Omental fat pad (tissue), 4 donors: ENCODE data around the gene LDB3. TPM values are rescaled to one million over a fixed set of nuclear protein-coding genes. Genes with fewer than 3 reads are reported as not detected.

Source experiments
- ATAC-seq: fragments of 150-250 bp; one replicate; pipeline ENCODE4 v1.9.1; 2016; ENCODE audit warnings: mild to moderate bottlenecking, moderate library complexity; ENCODE audit not compliant: low FRiP score
- DNase-seq: peaks from one replicate; pipeline ENCODE4 v3.0.0-alpha.2; 2019; ENCODE audit warnings: low spot score
- total RNA-seq, 4 donors: library from RNA; depleted of rRNA; stranded (reverse); fragments of >200 nt; gene quantifications; one replicate each; pipeline ENCODE4 v1.1.0, GENCODE V29; 2016
- TF ChIP-seq, protein P1 (sequence below), 3 donors: fragments of 450-650 bp; IDR thresholded peaks; one replicate each; pipeline ENCODE4 v1.5.1; 2016 to 2017; ENCODE audit warnings: antibody characterized with exemption in 3 of 3, mild to moderate bottlenecking in 3 of 3, moderate library complexity in 2 of 3

LDB3 gene
- total RNA-seq, 4 donors from 2014 or later: 0.56 to 22.4 (median 0.65) TPM

DNA sequence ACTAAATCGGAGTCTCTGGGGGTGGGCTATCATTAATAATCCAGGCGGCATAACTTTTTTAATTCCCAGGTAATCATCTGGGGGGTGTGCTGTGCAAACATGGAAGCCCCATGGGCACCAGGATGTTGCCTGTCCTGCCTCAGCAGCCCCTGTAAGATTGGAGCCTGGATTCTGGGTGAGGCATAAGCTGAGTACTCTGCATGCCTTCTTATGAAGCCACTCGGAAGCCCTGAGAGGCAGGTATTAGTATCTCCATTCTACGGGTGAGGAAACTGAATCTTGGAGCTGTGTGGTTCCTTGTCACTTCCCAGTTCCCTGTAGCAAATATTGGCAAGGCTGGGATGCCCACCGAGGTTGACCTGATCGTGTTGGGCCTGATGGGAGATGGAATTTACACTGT lies 21.4 kb upstream of the LDB3 start:
- ATAC-seq (no peak), DNase-seq (no peak)
- TF ChIP-seq, protein P1, sequence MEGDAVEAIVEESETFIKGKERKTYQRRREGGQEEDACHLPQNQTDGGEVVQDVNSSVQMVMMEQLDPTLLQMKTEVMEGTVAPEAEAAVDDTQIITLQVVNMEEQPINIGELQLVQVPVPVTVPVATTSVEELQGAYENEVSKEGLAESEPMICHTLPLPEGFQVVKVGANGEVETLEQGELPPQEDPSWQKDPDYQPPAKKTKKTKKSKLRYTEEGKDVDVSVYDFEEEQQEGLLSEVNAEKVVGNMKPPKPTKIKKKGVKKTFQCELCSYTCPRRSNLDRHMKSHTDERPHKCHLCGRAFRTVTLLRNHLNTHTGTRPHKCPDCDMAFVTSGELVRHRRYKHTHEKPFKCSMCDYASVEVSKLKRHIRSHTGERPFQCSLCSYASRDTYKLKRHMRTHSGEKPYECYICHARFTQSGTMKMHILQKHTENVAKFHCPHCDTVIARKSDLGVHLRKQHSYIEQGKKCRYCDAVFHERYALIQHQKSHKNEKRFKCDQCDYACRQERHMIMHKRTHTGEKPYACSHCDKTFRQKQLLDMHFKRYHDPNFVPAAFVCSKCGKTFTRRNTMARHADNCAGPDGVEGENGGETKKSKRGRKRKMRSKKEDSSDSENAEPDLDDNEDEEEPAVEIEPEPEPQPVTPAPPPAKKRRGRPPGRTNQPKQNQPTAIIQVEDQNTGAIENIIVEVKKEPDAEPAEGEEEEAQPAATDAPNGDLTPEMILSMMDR (IDR thresholded peaks at IDR 0.05): no peak

DNA sequence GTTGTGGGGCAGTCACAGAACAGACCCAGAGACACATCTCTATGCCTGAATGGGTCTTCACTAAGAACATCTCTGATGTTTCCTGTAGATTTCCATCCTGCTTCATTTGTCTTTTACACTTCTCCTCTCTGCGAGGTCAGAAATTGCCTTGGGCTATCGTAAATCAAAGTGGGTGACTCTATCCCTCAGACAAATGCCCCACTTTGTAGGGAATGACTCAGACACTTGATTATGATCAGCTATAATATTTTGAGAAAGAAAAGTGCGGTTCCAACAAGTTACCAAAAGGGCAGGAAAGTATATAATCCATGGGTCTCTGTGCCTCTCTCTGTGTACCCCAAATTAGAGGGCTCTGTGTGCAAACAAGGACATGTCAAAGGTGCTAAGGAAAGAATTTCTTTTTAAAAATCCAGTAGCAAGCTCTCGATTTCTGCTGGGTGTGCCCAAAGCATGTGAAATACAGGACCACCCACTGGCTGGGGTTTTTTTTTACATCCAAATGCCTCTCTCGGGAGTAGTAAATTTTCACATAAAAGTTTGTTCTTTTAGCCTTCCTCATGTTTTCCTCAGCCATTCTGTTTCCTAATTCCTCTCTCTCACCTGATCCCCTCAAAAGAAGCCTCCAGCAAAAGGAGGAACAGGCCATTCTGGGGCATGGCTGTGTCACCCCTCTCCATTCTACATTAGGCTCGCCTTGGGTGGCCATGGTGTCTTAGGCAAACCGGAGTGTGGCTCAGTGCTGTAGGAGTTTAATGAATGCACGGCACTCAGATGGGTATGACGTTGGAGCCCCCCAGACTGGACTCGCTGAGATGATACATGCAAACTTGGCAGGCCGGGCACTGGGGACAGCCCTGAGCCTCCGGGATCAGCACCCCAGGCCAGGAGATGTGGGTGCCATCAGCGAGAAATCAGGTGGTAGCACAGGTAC lies 20.3 kb upstream of the LDB3 start:
- no peak for DNase-seq
- ATAC-seq: no peak
- TF ChIP-seq, protein P1 (IDR thresholded peaks at IDR 0.05): no peak

DNA sequence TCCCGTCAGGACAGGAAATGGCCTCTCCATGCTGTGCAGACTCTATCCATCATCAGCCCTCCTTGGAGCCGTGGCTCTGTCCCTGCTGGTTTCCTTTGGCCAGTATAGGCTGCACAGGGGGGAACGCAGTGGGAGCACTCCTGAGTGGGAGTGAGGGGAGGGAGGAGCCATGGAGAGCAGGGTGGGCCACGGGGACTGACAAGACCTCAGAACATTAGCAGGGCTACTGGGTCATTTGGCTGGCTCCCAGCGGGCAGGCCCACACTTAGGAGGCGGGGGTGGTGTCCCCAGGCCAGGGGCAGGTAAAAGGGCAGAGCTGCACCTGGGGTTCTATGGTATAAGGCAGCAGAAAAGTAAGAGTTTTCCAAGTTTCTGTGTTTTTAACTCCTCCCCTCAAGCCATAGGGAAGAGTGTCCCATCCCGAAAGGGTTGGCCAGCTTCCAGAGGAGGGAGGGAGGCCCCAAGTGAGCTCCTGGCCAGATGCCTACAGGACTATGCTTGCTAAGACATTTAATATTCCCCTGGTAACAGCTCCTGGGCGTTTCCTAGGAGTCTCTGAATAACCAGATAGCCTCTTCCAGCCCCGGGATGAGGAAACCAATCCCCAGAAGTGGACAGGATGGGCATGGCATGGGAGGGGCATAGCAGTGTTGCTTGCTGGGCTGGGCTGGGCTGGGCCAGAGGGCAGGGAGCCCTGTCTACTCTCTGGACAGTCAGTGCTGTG lies 19.4 kb upstream of the LDB3 start:
- TF ChIP-seq, protein P1 (IDR thresholded peaks at IDR 0.05): no peak
- ATAC-seq: peak; percentile 95
- peak; percentile 30 for DNase-seq

DNA sequence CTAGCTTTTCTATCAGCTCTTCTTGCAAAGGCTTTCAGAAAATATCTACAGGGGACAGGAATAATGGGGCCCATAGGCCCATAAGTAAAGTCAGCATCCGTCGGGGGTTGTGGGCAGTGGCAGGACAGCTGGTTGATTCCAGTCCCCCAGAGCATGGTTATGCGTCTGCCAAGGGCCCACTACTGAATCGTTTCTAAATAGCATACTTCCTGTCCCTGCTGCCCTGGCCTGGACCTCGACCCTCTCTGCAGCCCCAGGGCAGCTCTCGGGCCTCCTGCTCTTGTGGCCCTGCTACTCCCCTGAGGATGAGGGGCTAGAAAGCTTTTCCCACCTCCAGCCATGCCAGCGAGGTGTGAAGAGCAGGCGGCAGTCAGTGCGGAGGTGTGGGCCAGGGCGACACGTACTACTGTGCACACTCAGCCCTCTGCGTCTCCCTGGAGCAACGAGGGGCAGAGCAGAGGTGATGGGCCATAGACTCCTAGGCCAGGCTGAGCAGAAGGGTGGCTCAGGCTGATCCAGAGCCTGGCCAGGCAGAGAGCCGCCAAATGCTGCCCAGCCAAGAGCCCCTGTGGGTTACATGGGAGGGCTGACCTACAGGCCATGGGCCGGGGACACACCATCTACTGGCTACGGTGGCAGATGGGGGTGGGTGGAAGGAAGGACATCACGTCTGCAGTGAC lies 18.7 kb upstream of the LDB3 start:
- peak; percentile 9 for DNase-seq
- TF ChIP-seq, protein P1 (IDR thresholded peaks at IDR 0.05): no peak
- no peak for ATAC-seq

DNA sequence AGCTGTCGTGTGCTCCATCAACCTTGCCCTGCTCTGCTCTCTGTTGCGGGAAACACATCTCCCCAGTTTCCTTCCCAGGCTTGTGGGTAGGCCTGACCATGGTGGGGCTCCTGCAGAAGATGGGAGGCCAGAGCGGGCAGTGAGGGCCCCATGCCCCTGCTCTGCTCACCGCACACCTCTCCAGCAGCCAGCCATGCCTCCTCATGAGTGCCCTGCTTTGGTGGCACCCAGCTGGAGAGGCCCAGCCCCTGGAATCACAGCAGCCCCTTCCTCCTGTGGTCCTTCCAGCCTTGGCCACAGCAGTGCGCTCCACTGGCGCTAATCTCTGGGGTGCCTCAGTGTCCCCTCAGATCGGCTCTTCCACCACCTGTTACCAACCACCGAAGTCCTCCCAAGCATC lies 18.2 kb upstream of the LDB3 start:
- ATAC-seq (no peak), DNase-seq (no peak)
- TF ChIP-seq, protein P1 (IDR thresholded peaks at IDR 0.05): no peak

DNA sequence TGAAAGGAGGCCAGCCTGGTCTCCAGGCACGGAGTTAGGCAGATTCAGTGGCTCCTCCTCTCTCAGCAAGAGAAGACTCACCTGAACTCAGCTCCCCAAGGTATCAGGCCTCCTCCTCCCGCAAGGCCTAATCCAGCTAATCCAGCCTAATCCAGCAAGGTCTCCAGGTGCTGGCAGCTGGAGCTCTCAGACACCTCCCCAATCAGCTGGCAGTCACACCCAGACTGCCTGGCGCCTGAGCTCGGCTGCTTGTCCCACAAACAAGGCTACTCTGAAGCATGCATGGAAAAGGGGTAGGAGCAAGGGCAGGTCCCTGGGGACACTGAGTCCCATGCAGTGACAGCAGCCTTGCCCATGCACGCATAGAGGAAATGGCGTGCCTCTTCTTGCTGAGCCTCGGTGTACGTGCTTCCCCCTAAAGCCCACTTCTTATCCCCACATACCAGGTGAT lies 17.3 kb upstream of the LDB3 start:
- ATAC-seq (no peak), DNase-seq (no peak)
- TF ChIP-seq, protein P1 (IDR thresholded peaks at IDR 0.05): no peak
